ENCODE data around the gene PILRA. TPM values are rescaled to one million over a fixed set of nuclear protein-coding genes. Genes with fewer than 3 reads are reported as not detected.
"Not testable (repeated sequence)": the region's sequence is repeated elsewhere in the genome, so short reads cannot be mapped to it uniquely, and the experiment has no call there.

Gene PILRA
- total and polyA plus RNA-seq, 10 of the 15 experiments (the other 5 are each of a cell fraction or from before 2014, with no cell fraction given) = 6.6 to 43.3 (median 11.5) TPM

- no peak for TF ChIP-seq CBFB (IDR thresholded peaks at IDR 0.05; ENCODE audit: low read depth)
Observed at GRCh38 chr7:100373261-100373831, at the start of gene PILRA (continued).

DNA sequence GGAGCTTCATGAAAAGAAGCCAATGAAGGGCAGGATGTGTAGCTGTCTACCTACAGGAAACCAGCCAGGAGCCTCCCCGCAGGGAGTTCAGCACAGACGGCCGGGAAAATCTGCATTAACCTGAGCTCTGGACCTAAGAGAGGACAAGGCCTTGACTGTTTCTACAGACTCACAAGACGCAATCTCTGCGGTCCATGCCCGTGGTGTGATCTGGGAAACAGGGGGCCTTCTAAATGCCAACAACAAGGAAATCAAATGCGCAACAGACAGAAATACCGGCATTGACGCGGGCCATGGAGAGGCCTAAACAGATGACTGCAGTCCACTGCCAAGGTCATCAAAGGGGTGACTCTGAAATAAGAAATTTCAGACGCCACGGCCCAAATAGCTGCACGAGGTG, 49.1 kb upstream of the PILRA start:
- SMC1A ChIA-PET (ENCODE audit: uncharacterized antibody, unreplicated experiment); H3K4me1 ChIP-seq (ENCODE audit: control insufficient read depth, insufficient read depth, low read length); CTCF ChIA-PET; RAD21 ChIA-PET (ENCODE audit: unreplicated experiment); H4K20me1 ChIP-seq (ENCODE audit: control insufficient read depth, insufficient read depth); H2AFZ ChIP-seq (ENCODE audit: control insufficient read depth, low read depth, low read length); H3K36me3 ChIP-seq (ENCODE audit: control insufficient read depth in 2 of 2, insufficient read depth in 2 of 2, low read length in 1 of 2); intact Hi-C loops (cut with micrococcal nuclease; ENCODE audit: unreplicated experiment); ATAC-seq; H3K9ac ChIP-seq (ENCODE audit: control insufficient read depth, insufficient read depth, low read length); H3K79me2 ChIP-seq (ENCODE audit: control insufficient read depth, insufficient read depth, low read length); H3K4me3 ChIP-seq; H3K27me3 ChIP-seq (replicated peaks in 1 of 2; ENCODE audit: control insufficient read depth in 2 of 2, insufficient read depth in 2 of 2, low read length in 1 of 2); BruUV-seq (replicated peaks); H3K4me2 ChIP-seq (ENCODE audit: control insufficient read depth, insufficient read depth); DNase-seq (ENCODE audit: low read depth, low spot score); POLR2A ChIA-PET; FAIRE-seq; H3K9me3 ChIP-seq (replicated peaks; ENCODE audit: control insufficient read depth, insufficient read depth, low read length); in situ Hi-C loops (cut with MboI): not testable (repeated sequence)
- TF ChIP-seq ZNF687 (IDR thresholded peaks at IDR 0.05) = 0 out of 2 replicates have a peak, but pooled peaks have one; percentile 31
- peak overlapping the region; percentile 44; the same call in 1 of the 2 replicates for H3K27ac ChIP-seq (ENCODE audit: control insufficient read depth, insufficient read depth)
- 68% methylated on average over 13 of the region's 13 CpGs for WGBS (ENCODE audit: insufficient coverage, insufficient replicate concordance, low lambda C conversion rate, missing lambda C conversion rate)

DNA sequence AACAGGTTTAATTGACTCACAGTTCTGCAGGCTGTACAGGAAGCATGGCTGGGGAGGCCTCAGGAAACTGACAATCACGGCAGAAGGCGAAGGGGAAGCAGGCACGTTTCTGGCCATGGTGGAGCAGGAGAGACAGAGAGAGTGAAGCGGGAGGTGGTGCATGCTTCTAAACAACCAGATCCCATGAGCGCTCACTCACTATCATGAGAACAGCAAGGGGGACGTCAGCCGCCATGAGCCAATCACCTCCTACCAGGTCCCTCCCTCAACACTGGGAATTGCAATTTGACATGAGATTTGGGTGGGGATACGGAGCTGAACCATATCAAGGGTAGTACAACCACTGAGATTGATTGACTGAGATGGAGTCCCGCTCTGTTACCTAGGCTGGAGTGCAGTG, 47.6 kb upstream of the PILRA start:
- intact Hi-C loops (cut with micrococcal nuclease; ENCODE audit: unreplicated experiment); H3K27ac ChIP-seq (ENCODE audit: control insufficient read depth, insufficient read depth); H3K36me3 ChIP-seq (ENCODE audit: control insufficient read depth in 2 of 2, insufficient read depth in 2 of 2, low read length in 1 of 2); in situ Hi-C loops (cut with MboI); CTCF ChIA-PET; ATAC-seq; H4K20me1 ChIP-seq (ENCODE audit: control insufficient read depth, insufficient read depth); H3K4me1 ChIP-seq (ENCODE audit: control insufficient read depth, insufficient read depth, low read length); FAIRE-seq; DNase-seq (ENCODE audit: low read depth, low spot score); H3K27me3 ChIP-seq (replicated peaks in 1 of 2; ENCODE audit: control insufficient read depth in 2 of 2, insufficient read depth in 2 of 2, low read length in 1 of 2); SMC1A ChIA-PET (ENCODE audit: uncharacterized antibody, unreplicated experiment); POLR2A ChIA-PET; H3K9me3 ChIP-seq (replicated peaks; ENCODE audit: control insufficient read depth, insufficient read depth, low read length); H3K9ac ChIP-seq (ENCODE audit: control insufficient read depth, insufficient read depth, low read length); H3K4me3 ChIP-seq; H3K79me2 ChIP-seq (ENCODE audit: control insufficient read depth, insufficient read depth, low read length); H3K4me2 ChIP-seq (ENCODE audit: control insufficient read depth, insufficient read depth); RAD21 ChIA-PET (ENCODE audit: unreplicated experiment); H2AFZ ChIP-seq (ENCODE audit: control insufficient read depth, low read depth, low read length); BruUV-seq (replicated peaks): not testable (repeated sequence)
- WGBS (ENCODE audit: insufficient coverage, insufficient replicate concordance, low lambda C conversion rate, missing lambda C conversion rate) = 91% methylated on average over 9 of the region's 9 CpGs

DNA sequence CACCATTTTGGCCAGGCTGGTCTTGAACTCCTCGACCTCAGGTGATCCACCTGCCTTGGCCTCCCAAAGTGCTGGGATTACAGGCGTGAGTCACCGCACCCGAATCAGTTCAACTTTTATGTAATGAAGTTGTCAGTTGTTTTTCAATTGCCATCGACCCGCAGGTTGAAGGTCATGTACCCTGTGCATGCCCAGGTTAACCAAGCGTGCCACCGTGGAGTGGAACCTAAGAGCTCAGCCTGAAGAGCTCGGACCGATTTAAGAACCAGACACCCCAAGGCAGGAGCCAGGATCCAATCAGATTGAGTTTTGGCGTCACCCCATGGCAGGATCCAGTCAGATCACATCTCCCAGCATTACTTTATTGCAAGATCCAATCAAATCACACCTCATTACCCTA, 46.4 kb upstream of the PILRA start:
- H3K4me2 ChIP-seq (ENCODE audit: control insufficient read depth, insufficient read depth); SMC1A ChIA-PET (ENCODE audit: uncharacterized antibody, unreplicated experiment); BruUV-seq (replicated peaks); H3K27me3 ChIP-seq (replicated peaks in 1 of 2; ENCODE audit: control insufficient read depth in 2 of 2, insufficient read depth in 2 of 2, low read length in 1 of 2); H3K4me1 ChIP-seq (ENCODE audit: control insufficient read depth, insufficient read depth, low read length); DNase-seq (ENCODE audit: low read depth, low spot score); H4K20me1 ChIP-seq (ENCODE audit: control insufficient read depth, insufficient read depth); H3K79me2 ChIP-seq (ENCODE audit: control insufficient read depth, insufficient read depth, low read length); H2AFZ ChIP-seq (ENCODE audit: control insufficient read depth, low read depth, low read length); H3K27ac ChIP-seq (ENCODE audit: control insufficient read depth, insufficient read depth); RAD21 ChIA-PET (ENCODE audit: unreplicated experiment); ATAC-seq; H3K4me3 ChIP-seq; POLR2A ChIA-PET; H3K36me3 ChIP-seq (ENCODE audit: control insufficient read depth in 2 of 2, insufficient read depth in 2 of 2, low read length in 1 of 2); intact Hi-C loops (cut with micrococcal nuclease; ENCODE audit: unreplicated experiment); H3K9ac ChIP-seq (ENCODE audit: control insufficient read depth, insufficient read depth, low read length); H3K9me3 ChIP-seq (replicated peaks; ENCODE audit: control insufficient read depth, insufficient read depth, low read length); in situ Hi-C loops (cut with MboI); FAIRE-seq; CTCF ChIA-PET: not testable (repeated sequence)
- WGBS (ENCODE audit: insufficient coverage, insufficient replicate concordance, low lambda C conversion rate, missing lambda C conversion rate) = 92% methylated on average over 10 of the region's 11 CpGs
